ENCODE results near the gene CNTRL. TPM values are rescaled to one million over a fixed set of nuclear protein-coding genes. Genes with fewer than 3 reads are reported as not detected.
"Not testable (repeated sequence)": the region's sequence is repeated elsewhere in the genome, so short reads cannot be mapped to it uniquely, and the experiment has no call there.

Gene CNTRL
- total RNA-seq, 1 experiment from 2014 or later: 94.6 TPM

- DNase-seq: no peak
- H3K9me2 ChIP-seq (replicated peaks; ENCODE audit: insufficient read depth, low read length): no peaks in the 10 kb centered on the region
- H3K4me2 ChIP-seq (ENCODE audit: low read depth, low read length, poor library complexity, severe bottlenecking): no peak overlapping the region
- H3K79me2 ChIP-seq (ENCODE audit: low read length): peaks cover 55% of the 10 kb centered on the region
- H3K27me3 ChIP-seq (ENCODE audit: low read length): no peaks in the 10 kb centered on the region
- no peak overlapping the region for H3K9ac ChIP-seq (ENCODE audit: low read length)
- no peak overlapping the region for H3K27ac ChIP-seq (ENCODE audit: low read length)
- H3K36me3 ChIP-seq (ENCODE audit: insufficient read depth, low read length): peaks cover 46% of the 10 kb centered on the region
- peaks cover 4% of the 10 kb centered on the region; the same call in 1 of the 2 replicates for H3K9me3 ChIP-seq (ENCODE audit: low read length)
- H3K4me3 ChIP-seq (ENCODE audit: low read length): no peak overlapping the region
- H2AFZ ChIP-seq (ENCODE audit: low read length): no peak overlapping the region
- no peaks in the 10 kb centered on the region for H4K20me1 ChIP-seq (ENCODE audit: insufficient read depth, low read depth, low read length)
- peaks cover 33% of the 10 kb centered on the region for H3K4me1 ChIP-seq (ENCODE audit: low read length)
These were observed 49.2 kb downstream of the CNTRL start for GRCh38 chr9:121123816-121124535.

GRCh38 chr9:121125590-121125989 lies 50.8 kb downstream of the CNTRL start:
- Histone ChIP-seq H4K20me1 (ENCODE audit: insufficient read depth, low read depth, low read length) (no peaks in the 10 kb centered on the region), H3K27me3 (ENCODE audit: low read length) (no peaks in the 10 kb centered on the region), H3K4me2 (ENCODE audit: low read depth, low read length, poor library complexity, severe bottlenecking) (no peak overlapping the region), H3K36me3 (ENCODE audit: insufficient read depth, low read length) (peaks cover 46% of the 10 kb centered on the region), H3K9ac (ENCODE audit: low read length) (no peak overlapping the region), H3K27ac (ENCODE audit: low read length) (no peak overlapping the region), H3K9me3 (ENCODE audit: low read length) (peaks cover 4% of the 10 kb centered on the region; the same call in 1 of the 2 replicates), H3K9me2 (replicated peaks; ENCODE audit: insufficient read depth, low read length) (no peaks in the 10 kb centered on the region), H3K79me2 (ENCODE audit: low read length) (peaks cover 63% of the 10 kb centered on the region), H2AFZ (ENCODE audit: low read length) (no peak overlapping the region), H3K4me1 (ENCODE audit: low read length) (peaks cover 29% of the 10 kb centered on the region), H3K4me3 (ENCODE audit: low read length) (no peak overlapping the region)
- DNase-seq: no peak

DNA sequence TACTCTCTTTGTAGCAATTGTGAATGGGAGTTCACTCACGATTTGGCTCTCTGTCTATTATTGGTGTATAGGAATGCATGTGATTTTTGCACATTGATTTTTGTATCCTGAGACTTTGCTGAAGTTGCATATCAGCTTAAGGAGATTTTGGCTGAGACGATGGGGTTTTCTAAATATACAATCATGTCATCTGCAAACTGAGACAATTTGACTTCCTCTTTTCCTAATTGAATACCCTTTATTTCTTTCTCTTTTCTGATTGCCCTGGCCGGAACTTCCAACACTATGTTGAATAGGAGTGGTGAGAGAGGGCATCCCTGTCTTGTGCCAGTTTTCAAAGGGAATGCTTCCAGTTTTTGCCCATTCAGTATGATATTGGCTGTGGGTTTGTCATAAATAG lies 54.6 kb downstream of the CNTRL start:
- H3K9me3 ChIP-seq (ENCODE audit: low read length); H3K27me3 ChIP-seq (ENCODE audit: low read length); H3K4me2 ChIP-seq (ENCODE audit: low read depth, low read length, poor library complexity, severe bottlenecking); H3K27ac ChIP-seq (ENCODE audit: low read length); H2AFZ ChIP-seq (ENCODE audit: low read length); H3K9ac ChIP-seq (ENCODE audit: low read length); DNase-seq; H3K9me2 ChIP-seq (replicated peaks; ENCODE audit: insufficient read depth, low read length); H4K20me1 ChIP-seq (ENCODE audit: insufficient read depth, low read depth, low read length); H3K4me1 ChIP-seq (ENCODE audit: low read length); H3K4me3 ChIP-seq (ENCODE audit: low read length): not testable (repeated sequence)
- Histone ChIP-seq H3K36me3 (ENCODE audit: insufficient read depth, low read length) (peaks cover 31% of the 10 kb centered on the region), H3K79me2 (ENCODE audit: low read length) (peaks cover 65% of the 10 kb centered on the region)

- H3K4me2 ChIP-seq (ENCODE audit: low read depth, low read length, poor library complexity, severe bottlenecking): no peak overlapping the region
- H3K4me3 ChIP-seq (ENCODE audit: low read length): no peak overlapping the region
- H3K36me3 ChIP-seq (ENCODE audit: insufficient read depth, low read length): peaks cover 37% of the 10 kb centered on the region
- H3K27me3 ChIP-seq (ENCODE audit: low read length): no peaks in the 10 kb centered on the region
- H3K4me1 ChIP-seq (ENCODE audit: low read length): peaks cover 8% of the 10 kb centered on the region
- H3K79me2 ChIP-seq (ENCODE audit: low read length): peaks cover 62% of the 10 kb centered on the region
- no peaks in the 10 kb centered on the region for H3K9me2 ChIP-seq (replicated peaks; ENCODE audit: insufficient read depth, low read length)
- no peaks in the 10 kb centered on the region for H3K9me3 ChIP-seq (ENCODE audit: low read length)
- no peak overlapping the region for H3K27ac ChIP-seq (ENCODE audit: low read length)
- DNase-seq: no peak
- H2AFZ ChIP-seq (ENCODE audit: low read length): no peak overlapping the region
- no peak overlapping the region for H3K9ac ChIP-seq (ENCODE audit: low read length)
- H4K20me1 ChIP-seq (ENCODE audit: insufficient read depth, low read depth, low read length): no peaks in the 10 kb centered on the region
These were observed 58.5 kb downstream of the CNTRL start for GRCh38 chr9:121133104-121133816.

DNA sequence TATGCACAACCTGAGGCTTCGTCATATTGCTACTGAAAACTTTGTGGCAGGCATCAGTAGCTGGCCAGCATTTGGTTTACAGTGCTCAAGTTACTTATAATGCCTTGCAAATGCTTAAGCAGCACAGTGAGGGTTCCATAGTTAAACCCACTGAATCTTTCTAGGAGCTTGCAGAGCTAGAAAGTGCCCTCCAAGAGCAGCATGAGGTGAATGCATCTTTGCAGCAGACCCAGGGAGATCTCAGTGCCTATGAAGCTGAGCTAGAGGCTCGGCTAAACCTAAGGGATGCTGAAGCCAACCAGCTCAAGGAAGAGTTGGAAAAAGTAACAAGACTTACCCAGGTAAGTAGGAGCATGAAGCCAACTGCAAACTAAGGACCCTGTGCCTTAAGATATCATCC lies 60.9 kb downstream of the CNTRL start:
- Histone ChIP-seq H3K9me2 (replicated peaks; ENCODE audit: insufficient read depth, low read length) (no peaks in the 10 kb centered on the region), H3K27ac (ENCODE audit: low read length) (no peak overlapping the region), H2AFZ (ENCODE audit: low read length) (no peak overlapping the region), H3K4me2 (ENCODE audit: low read depth, low read length, poor library complexity, severe bottlenecking) (no peak overlapping the region), H3K4me1 (ENCODE audit: low read length) (no peaks in the 10 kb centered on the region), H3K79me2 (ENCODE audit: low read length) (peaks cover 65% of the 10 kb centered on the region), H3K36me3 (ENCODE audit: insufficient read depth, low read length) (peaks cover 61% of the 10 kb centered on the region), H3K9ac (ENCODE audit: low read length) (no peak overlapping the region), H3K27me3 (ENCODE audit: low read length) (no peaks in the 10 kb centered on the region), H3K9me3 (ENCODE audit: low read length) (no peaks in the 10 kb centered on the region), H3K4me3 (ENCODE audit: low read length) (no peak overlapping the region), H4K20me1 (ENCODE audit: insufficient read depth, low read depth, low read length) (no peaks in the 10 kb centered on the region)
- DNase-seq: no peak

DNA sequence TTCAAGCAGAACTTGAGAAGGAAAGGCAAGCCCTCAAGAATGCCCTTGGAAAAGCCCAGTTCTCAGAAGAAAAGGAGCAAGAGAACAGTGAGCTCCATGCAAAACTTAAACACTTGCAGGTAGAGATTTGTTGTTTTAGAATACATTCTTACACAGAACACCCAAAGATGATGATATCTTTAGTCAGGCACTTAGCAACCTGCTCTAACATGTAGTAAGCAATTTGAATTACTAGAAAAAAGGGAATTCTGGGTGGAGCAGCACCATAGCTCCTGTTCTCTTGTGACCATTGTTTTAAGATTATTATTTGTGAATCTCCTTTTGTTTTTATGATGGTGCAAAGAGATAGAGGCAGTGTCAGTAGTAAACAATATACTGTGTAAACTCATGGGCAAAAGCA lies 63.8 kb downstream of the CNTRL start:
- H3K27me3 ChIP-seq (ENCODE audit: low read length): no peaks in the 10 kb centered on the region
- H3K4me2 ChIP-seq (ENCODE audit: low read depth, low read length, poor library complexity, severe bottlenecking): no peak overlapping the region
- no peaks in the 10 kb centered on the region for H3K4me1 ChIP-seq (ENCODE audit: low read length)
- H3K9me3 ChIP-seq (ENCODE audit: low read length): no peaks in the 10 kb centered on the region
- H3K36me3 ChIP-seq (ENCODE audit: insufficient read depth, low read length): peaks cover 89% of the 10 kb centered on the region
- H3K4me3 ChIP-seq (ENCODE audit: low read length): no peak overlapping the region
- H2AFZ ChIP-seq (ENCODE audit: low read length): no peak overlapping the region
- no peaks in the 10 kb centered on the region for H4K20me1 ChIP-seq (ENCODE audit: insufficient read depth, low read depth, low read length)
- no peak for DNase-seq
- no peak overlapping the region for H3K9ac ChIP-seq (ENCODE audit: low read length)
- no peak overlapping the region for H3K27ac ChIP-seq (ENCODE audit: low read length)
- H3K9me2 ChIP-seq (replicated peaks; ENCODE audit: insufficient read depth, low read length): no peaks in the 10 kb centered on the region
- H3K79me2 ChIP-seq (ENCODE audit: low read length): peaks cover 52% of the 10 kb centered on the region

- Histone ChIP-seq H3K9me2 (replicated peaks; ENCODE audit: insufficient read depth, low read length) (no peaks in the 10 kb centered on the region), H3K9ac (ENCODE audit: low read length) (no peak overlapping the region), H4K20me1 (ENCODE audit: insufficient read depth, low read depth, low read length) (no peaks in the 10 kb centered on the region), H3K4me1 (ENCODE audit: low read length) (no peaks in the 10 kb centered on the region), H3K36me3 (ENCODE audit: insufficient read depth, low read length) (peaks cover 89% of the 10 kb centered on the region), H3K4me2 (ENCODE audit: low read depth, low read length, poor library complexity, severe bottlenecking) (no peak overlapping the region), H2AFZ (ENCODE audit: low read length) (no peak overlapping the region), H3K9me3 (ENCODE audit: low read length) (no peaks in the 10 kb centered on the region), H3K79me2 (ENCODE audit: low read length) (peaks cover 49% of the 10 kb centered on the region), H3K27me3 (ENCODE audit: low read length) (no peaks in the 10 kb centered on the region), H3K27ac (ENCODE audit: low read length) (no peak overlapping the region), H3K4me3 (ENCODE audit: low read length) (no peak overlapping the region)
- no peak for DNase-seq
These were observed 64.2 kb downstream of the CNTRL start for GRCh38 chr9:121138973-121139372.

DNA sequence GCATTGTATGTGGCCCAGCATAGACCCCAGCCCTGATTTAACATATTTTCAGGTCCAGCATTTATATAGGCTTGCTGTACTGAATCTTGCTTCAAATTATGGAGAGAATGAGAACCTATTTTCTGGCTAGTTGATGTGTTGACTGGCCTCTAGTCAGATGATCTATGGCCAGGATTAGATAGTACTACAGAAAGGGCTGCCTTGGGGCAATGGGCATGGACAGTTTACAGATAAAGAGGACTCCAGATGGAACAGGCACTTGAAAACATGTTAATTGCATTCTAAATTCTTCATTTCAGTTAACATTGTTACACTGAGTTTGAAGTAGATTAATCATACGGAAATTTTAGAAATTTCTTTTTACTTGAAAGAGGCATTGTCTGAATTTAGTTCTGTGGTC lies 65.4 kb downstream of the CNTRL start:
- Histone ChIP-seq H3K9ac (ENCODE audit: low read length) (no peak overlapping the region), H3K4me3 (ENCODE audit: low read length) (no peak overlapping the region), H4K20me1 (ENCODE audit: insufficient read depth, low read depth, low read length) (no peaks in the 10 kb centered on the region), H3K79me2 (ENCODE audit: low read length) (peaks cover 37% of the 10 kb centered on the region), H3K9me3 (ENCODE audit: low read length) (no peaks in the 10 kb centered on the region), H3K36me3 (ENCODE audit: insufficient read depth, low read length) (peaks cover 90% of the 10 kb centered on the region), H2AFZ (ENCODE audit: low read length) (no peak overlapping the region), H3K27ac (ENCODE audit: low read length) (no peak overlapping the region), H3K9me2 (replicated peaks; ENCODE audit: insufficient read depth, low read length) (no peaks in the 10 kb centered on the region), H3K27me3 (ENCODE audit: low read length) (no peaks in the 10 kb centered on the region), H3K4me1 (ENCODE audit: low read length) (no peaks in the 10 kb centered on the region), H3K4me2 (ENCODE audit: low read depth, low read length, poor library complexity, severe bottlenecking) (no peak overlapping the region)
- no peak for DNase-seq

All from Karpas-422 (cell line).